OCI-LY1 (cell line): ENCODE data around the gene MARCHF10.

ENCODE experiments used
- H2AFZ ChIP-seq: fragments of 200-600 bp; sonication (generic), shearing (Covaris generic); 2 replicates; pipeline ENCODE4 v1.6.0; 2014; ENCODE audit warnings: antibody characterized with exemption, mild to moderate bottlenecking, low read length
- H3F3A ChIP-seq: fragments of 200-600 bp; sonication (generic), shearing (Covaris generic); 2 replicates; pipeline ENCODE4 v1.6.0; 2014; ENCODE audit warnings: mild to moderate bottlenecking, antibody characterized with exemption, low read length, moderate library complexity; ENCODE audit not compliant: insufficient read depth
- H3K27ac ChIP-seq: fragments of 200-600 bp; sonication (generic); 2 replicates; pipeline ENCODE4 v1.5.1; 2014; ENCODE audit warnings: low read length, mixed run types, mild to moderate bottlenecking, low read depth; ENCODE audit not compliant: poor library complexity, severe bottlenecking
- H3K27me3 ChIP-seq: fragments of 200-600 bp; sonication (generic); 2 replicates; pipeline ENCODE4 v1.6.0; 2014; ENCODE audit warnings: antibody characterized with exemption, mild to moderate bottlenecking, low read length, moderate library complexity; ENCODE audit not compliant: insufficient read depth
- H3K36me3 ChIP-seq: fragments of 200-600 bp; sonication (generic); 2 replicates; pipeline ENCODE4 v1.6.1; 2014; ENCODE audit warnings: mild to moderate bottlenecking, antibody characterized with exemption, low read length, moderate library complexity, mixed read lengths; ENCODE audit not compliant: insufficient read depth
- H3K4me1 ChIP-seq: fragments of 200-600 bp; sonication (generic); 2 replicates; pipeline ENCODE4 v1.5.1; 2014; ENCODE audit warnings: mild to moderate bottlenecking, low read length, moderate library complexity; ENCODE audit not compliant: insufficient read depth, severe bottlenecking
- H3K4me2 ChIP-seq: fragments of 200-600 bp; sonication (generic), shearing (Covaris generic); 2 replicates; pipeline ENCODE4 v1.6.1; 2014; ENCODE audit warnings: low read length
- H3K4me3 ChIP-seq: fragments of 200-600 bp; sonication (generic); 2 replicates; pipeline ENCODE4 v1.5.1; 2014; ENCODE audit warnings: low read length, low read depth, mild to moderate bottlenecking, mixed read lengths; ENCODE audit not compliant: poor library complexity, severe bottlenecking
- H3K79me2 ChIP-seq: fragments of 200-600 bp; shearing (Covaris generic); 2 replicates; pipeline ENCODE4 v1.6.1; 2016; ENCODE audit warnings: mixed run types, low read length, mixed read lengths; ENCODE audit not compliant: insufficient read depth
- H3K9ac ChIP-seq: fragments of 200-600 bp; sonication (generic), shearing (Covaris generic); 2 replicates; pipeline ENCODE4 v1.6.1; 2014; ENCODE audit warnings: mild to moderate bottlenecking, low read length, mixed read lengths
- H3K9me2 ChIP-seq: fragments of 200-600 bp; sonication (generic), shearing (Covaris generic); 2 replicates; pipeline ENCODE4 v1.6.1; 2014; ENCODE audit warnings: low read depth, mild to moderate bottlenecking, low read length, mixed read lengths
- H3K9me3 ChIP-seq: fragments of 200-600 bp; shearing (Covaris generic); 2 replicates; pipeline ENCODE4 v1.6.1; 2014; ENCODE audit warnings: low read length, mixed read lengths
- H4K20me1 ChIP-seq: fragments of 200-600 bp; sonication (generic), shearing (Covaris generic); 2 replicates; pipeline ENCODE4 v1.6.0; 2016; ENCODE audit warnings: mild to moderate bottlenecking, low read length; ENCODE audit not compliant: insufficient read depth
- EZH2 ChIP-seq: fragments of 200-600 bp; sonication (generic), shearing (Covaris generic); IDR thresholded peaks from 2 replicates; pipeline ENCODE4 v1.8.0; 2017; ENCODE audit warnings: borderline replicate concordance, mixed run types, mild to moderate bottlenecking, antibody characterized with exemption, low read length, moderate library complexity, mixed read lengths
- TF ChIP-seq, protein P1 (sequence below): fragments of 200-600 bp; sonication (generic), shearing (Covaris generic); IDR thresholded peaks from 2 replicates; pipeline ENCODE4 v1.5.1; 2017; ENCODE audit warnings: mild to moderate bottlenecking, antibody characterized with exemption, low read length, moderate library complexity, mixed read lengths

The MARCHF10 gene

GRCh38 chr17:62800585-62800984 is 7.5 kb downstream of the MARCHF10 start:
- Histone ChIP-seq H3K4me2 (no peak overlapping the region), H3K9me2 (no peaks in the 10 kb centered on the region), H4K20me1 (no peaks in the 10 kb centered on the region), H3K79me2 (no peaks in the 10 kb centered on the region), H3K27ac (no peak overlapping the region), H3K4me3 (no peak overlapping the region), H3K36me3 (no peaks in the 10 kb centered on the region), H3K9me3 (no peaks in the 10 kb centered on the region), H3K27me3 (no peaks in the 10 kb centered on the region; the same call in 1 of the 2 replicates), H3F3A (no peaks in the 10 kb centered on the region), H2AFZ (no peak overlapping the region), H3K9ac (no peak overlapping the region), H3K4me1 (no peaks in the 10 kb centered on the region)
- no peak for TF ChIP-seq EZH2
- TF ChIP-seq, protein P1, sequence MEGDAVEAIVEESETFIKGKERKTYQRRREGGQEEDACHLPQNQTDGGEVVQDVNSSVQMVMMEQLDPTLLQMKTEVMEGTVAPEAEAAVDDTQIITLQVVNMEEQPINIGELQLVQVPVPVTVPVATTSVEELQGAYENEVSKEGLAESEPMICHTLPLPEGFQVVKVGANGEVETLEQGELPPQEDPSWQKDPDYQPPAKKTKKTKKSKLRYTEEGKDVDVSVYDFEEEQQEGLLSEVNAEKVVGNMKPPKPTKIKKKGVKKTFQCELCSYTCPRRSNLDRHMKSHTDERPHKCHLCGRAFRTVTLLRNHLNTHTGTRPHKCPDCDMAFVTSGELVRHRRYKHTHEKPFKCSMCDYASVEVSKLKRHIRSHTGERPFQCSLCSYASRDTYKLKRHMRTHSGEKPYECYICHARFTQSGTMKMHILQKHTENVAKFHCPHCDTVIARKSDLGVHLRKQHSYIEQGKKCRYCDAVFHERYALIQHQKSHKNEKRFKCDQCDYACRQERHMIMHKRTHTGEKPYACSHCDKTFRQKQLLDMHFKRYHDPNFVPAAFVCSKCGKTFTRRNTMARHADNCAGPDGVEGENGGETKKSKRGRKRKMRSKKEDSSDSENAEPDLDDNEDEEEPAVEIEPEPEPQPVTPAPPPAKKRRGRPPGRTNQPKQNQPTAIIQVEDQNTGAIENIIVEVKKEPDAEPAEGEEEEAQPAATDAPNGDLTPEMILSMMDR: no peak

- no peak overlapping the region for H2AFZ ChIP-seq
- H3K9me2 ChIP-seq: no peaks in the 10 kb centered on the region
- H3K4me3 ChIP-seq: no peak overlapping the region
- no peaks in the 10 kb centered on the region; the same call in 1 of the 2 replicates for H3K27me3 ChIP-seq
- no peak overlapping the region for H3K9ac ChIP-seq
- no peaks in the 10 kb centered on the region for H3K79me2 ChIP-seq
- no peak overlapping the region for H3K4me2 ChIP-seq
- no peaks in the 10 kb centered on the region for H4K20me1 ChIP-seq
- H3K36me3 ChIP-seq: no peaks in the 10 kb centered on the region
- no peaks in the 10 kb centered on the region for H3K4me1 ChIP-seq
- H3K27ac ChIP-seq: no peak overlapping the region
- TF ChIP-seq EZH2: no peak
- TF ChIP-seq, protein P1: no peak
- H3F3A ChIP-seq: no peaks in the 10 kb centered on the region
- no peaks in the 10 kb centered on the region for H3K9me3 ChIP-seq
These were observed 10.2 kb downstream of the MARCHF10 start for GRCh38 chr17:62797959-62798358.

DNA sequence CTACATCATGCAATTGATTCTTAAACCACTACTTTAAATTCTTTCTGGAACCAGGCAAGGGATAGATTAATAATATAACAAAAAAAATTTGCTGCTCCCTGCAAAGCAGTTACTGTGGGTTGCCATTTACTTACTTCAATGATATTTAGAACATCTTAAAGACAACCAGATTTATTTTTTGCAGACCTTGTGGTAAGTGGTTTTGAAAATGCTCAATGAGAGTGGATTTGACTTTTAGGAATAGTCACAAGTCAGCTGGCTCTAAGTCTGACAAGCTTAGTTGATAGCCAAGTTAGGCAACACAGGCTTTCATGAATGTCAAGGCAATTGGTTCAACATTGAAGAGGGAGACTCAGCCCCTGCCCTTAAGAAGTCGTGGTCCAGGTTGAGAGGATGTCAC is 11.8 kb downstream of the MARCHF10 start:
- Histone ChIP-seq H3K4me1 (no peaks in the 10 kb centered on the region), H3K9me2 (no peaks in the 10 kb centered on the region), H3K79me2 (no peaks in the 10 kb centered on the region), H3K4me3 (no peak overlapping the region), H2AFZ (no peak overlapping the region), H3K27me3 (no peaks in the 10 kb centered on the region; the same call in 1 of the 2 replicates), H3F3A (no peaks in the 10 kb centered on the region), H3K9me3 (no peaks in the 10 kb centered on the region), H3K36me3 (no peaks in the 10 kb centered on the region), H3K27ac (no peak overlapping the region), H4K20me1 (no peaks in the 10 kb centered on the region), H3K9ac (no peak overlapping the region), H3K4me2 (no peak overlapping the region)
- no peak for TF ChIP-seq EZH2

GRCh38 chr17:62794666-62794971 is 13.5 kb downstream of the MARCHF10 start:
- Histone ChIP-seq H3K4me3 (no peak overlapping the region), H3K4me2 (no peak overlapping the region), H3K4me1 (no peaks in the 10 kb centered on the region), H3K27me3 (no peaks in the 10 kb centered on the region), H3F3A (no peaks in the 10 kb centered on the region), H2AFZ (no peak overlapping the region), H3K27ac (no peak overlapping the region), H3K36me3 (no peaks in the 10 kb centered on the region), H3K9me2 (no peaks in the 10 kb centered on the region), H3K9me3 (no peaks in the 10 kb centered on the region), H3K9ac (no peak overlapping the region), H3K79me2 (no peaks in the 10 kb centered on the region), H4K20me1 (no peaks in the 10 kb centered on the region)
- no peak for TF ChIP-seq EZH2
- TF ChIP-seq, protein P1: no peak
